Mucosa of rectum (tissue), 2 donors: ENCODE results near the gene NUAK2.

Experiments used
- H3K27ac ChIP-seq, 2 donors: one replicate each; pipeline ENCODE4 v1.7.0; 2013; ENCODE audit warnings: inconsistent platforms in 2 of 2, low read depth in 2 of 2, low read length in 2 of 2
- H3K27me3 ChIP-seq, 2 donors: one replicate each; pipeline ENCODE4 v1.7.0; 2013; ENCODE audit warnings: low read length in 2 of 2; ENCODE audit not compliant: control insufficient read depth in 2 of 2, insufficient read depth in 2 of 2
- H3K36me3 ChIP-seq, 2 donors: one replicate each; pipeline ENCODE4 v1.7.0; 2013; ENCODE audit warnings: low read length in 2 of 2; ENCODE audit not compliant: control insufficient read depth in 2 of 2, insufficient read depth in 2 of 2
- H3K4me1 ChIP-seq, 2 donors: one replicate each; pipeline ENCODE4 v1.7.0; 2013; ENCODE audit warnings: low read length in 2 of 2, mild to moderate bottlenecking in 1 of 2; ENCODE audit not compliant: control insufficient read depth in 2 of 2, insufficient read depth in 2 of 2
- H3K4me3 ChIP-seq, 2 donors: one replicate each; pipeline ENCODE4 v1.7.0; 2013; ENCODE audit warnings: low read length in 2 of 2
- H3K9ac ChIP-seq, 2 donors: one replicate each; pipeline ENCODE4 v1.7.0; 2013; ENCODE audit warnings: low read length in 2 of 2, low read depth in 1 of 2, mild to moderate bottlenecking in 1 of 2
- H3K9me3 ChIP-seq, 2 donors: one replicate each; pipeline ENCODE4 v1.7.0; 2013; ENCODE audit warnings: low read length in 2 of 2; ENCODE audit not compliant: control insufficient read depth in 2 of 2
- donor health status: healthy.
- donor health status: Normal muscosa, but diverticular disease.

NUAK2 gene

DNA sequence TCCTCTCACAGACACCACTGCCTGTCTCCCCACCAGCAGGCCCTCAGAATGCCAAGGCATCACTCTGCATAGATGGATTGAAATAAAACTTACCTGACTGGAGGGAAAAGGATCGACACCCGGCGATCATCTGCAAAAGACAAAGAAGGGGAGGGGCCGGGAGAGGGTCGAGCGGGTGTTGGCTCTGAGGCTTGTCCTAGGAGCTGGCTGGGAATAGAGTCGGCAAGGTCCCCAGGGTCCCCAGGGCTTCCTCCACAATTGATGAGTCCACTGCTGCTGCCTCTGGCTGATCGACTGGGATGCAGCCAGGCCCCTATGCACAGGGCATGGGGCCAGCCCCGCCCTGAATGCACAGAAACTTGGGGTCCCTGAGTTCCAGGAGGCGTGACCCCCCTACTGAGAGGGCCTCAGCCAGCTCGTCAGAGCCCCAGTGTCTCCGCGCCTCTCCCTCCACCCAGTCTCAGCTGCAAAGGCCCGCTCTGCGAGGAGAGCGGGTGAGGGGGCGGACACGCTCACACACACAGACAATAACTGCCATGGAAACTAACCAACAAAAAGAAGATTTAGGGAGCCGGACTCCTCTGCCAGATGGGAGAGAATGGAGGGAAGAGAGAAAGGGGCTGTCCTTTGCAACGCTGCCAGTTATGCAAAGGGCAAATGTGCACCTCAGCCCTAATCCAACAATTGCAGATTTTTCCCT lies 35.0 kb upstream of the NUAK2 start, which contains the start of gene KLHDC8A:
KLHDC8A (minus strand) TSS at position 483 of the 700 bp plus-strand sequence. CDS start 13,318 bp downstream, outside the sequence.
- no peak within 1 kb of the TSS for H3K9ac ChIP-seq
- no peaks in the 10 kb centered on the region for H3K27me3 ChIP-seq
- no peaks in the 10 kb centered on the region for H3K9me3 ChIP-seq
- no peaks in the 10 kb centered on the region for H3K36me3 ChIP-seq
- no peak within 1 kb of the TSS for H3K27ac ChIP-seq
- peaks cover 6 to 18% of the 10 kb centered on the region in 2 donors for H3K4me1 ChIP-seq
- no peak within 1 kb of the TSS for H3K4me3 ChIP-seq

DNA sequence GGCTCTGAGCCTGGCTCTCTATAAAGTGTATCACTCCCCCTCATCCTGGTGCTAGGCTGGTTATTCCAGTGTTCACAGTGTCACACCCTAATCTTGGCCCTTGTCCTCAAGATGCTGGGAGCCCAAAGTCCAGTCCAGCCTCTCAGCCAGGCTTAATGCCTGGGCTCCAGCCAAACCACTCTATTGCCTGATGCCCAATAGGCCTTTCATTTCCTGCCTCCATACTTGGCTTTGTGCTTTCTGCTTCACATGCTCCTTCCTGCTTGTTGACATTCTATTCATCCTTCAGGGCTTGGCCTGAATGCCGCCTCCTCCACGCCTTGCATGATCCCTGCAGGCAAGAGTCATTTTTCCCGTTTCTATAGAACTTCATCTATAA lies 33.5 kb upstream of the NUAK2 start:
- Histone ChIP-seq H3K9ac (no peak overlapping the region), H3K27ac (peak overlapping the region; percentile 10 to 67), H3K4me3 (no peak overlapping the region), H3K27me3 (no peaks in the 10 kb centered on the region), H3K36me3 (no peaks in the 10 kb centered on the region), H3K9me3 (no peaks in the 10 kb centered on the region), H3K4me1 (peaks cover 6 to 18% of the 10 kb centered on the region in 2 donors)

DNA sequence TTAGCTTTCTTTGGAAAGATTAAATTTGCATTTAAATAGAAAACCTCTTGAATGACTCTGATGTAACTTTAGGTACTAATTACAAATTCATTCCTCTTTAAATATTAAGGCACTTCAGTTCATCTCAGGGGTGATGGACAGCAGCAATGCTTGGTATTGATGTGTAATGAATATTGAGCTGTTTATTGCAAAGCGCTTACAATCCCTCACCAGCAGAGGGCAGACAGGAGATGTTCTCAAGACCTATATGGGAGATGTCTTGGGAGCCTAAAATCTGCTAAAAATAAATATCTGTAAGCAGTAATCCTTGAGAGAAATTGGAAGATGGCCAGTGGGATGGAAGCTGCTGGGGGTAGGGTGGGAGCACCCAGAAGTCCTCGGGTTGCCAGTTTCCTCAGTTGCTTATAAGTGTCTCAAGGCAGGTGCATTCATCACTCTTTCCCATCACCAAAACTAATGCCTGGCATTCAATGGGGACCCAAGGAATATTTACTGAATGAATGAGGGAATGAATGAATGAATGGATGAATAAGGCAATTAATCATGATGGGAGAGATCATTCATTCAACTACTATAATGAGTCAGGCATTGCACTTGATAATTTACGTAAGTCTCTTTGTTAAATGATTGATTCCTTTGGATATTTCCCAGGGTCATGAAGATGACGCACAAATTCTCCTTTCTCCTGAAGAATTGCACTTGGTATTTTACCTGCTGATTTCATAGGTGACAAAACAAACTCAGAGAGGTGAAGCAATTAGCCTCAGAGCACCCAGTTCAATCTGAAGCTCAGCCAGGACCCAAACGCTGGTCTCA lies 32.9 kb upstream of the NUAK2 start:
- H3K4me1 ChIP-seq = peaks cover 9 to 18% of the 10 kb centered on the region in 2 donors
- H3K4me3 ChIP-seq = no peak overlapping the region
- no peaks in the 10 kb centered on the region for H3K9me3 ChIP-seq
- H3K9ac ChIP-seq = no peak overlapping the region
- H3K27ac ChIP-seq = peak overlapping the region; percentile 10 to 67
- no peaks in the 10 kb centered on the region for H3K36me3 ChIP-seq
- no peaks in the 10 kb centered on the region for H3K27me3 ChIP-seq

DNA sequence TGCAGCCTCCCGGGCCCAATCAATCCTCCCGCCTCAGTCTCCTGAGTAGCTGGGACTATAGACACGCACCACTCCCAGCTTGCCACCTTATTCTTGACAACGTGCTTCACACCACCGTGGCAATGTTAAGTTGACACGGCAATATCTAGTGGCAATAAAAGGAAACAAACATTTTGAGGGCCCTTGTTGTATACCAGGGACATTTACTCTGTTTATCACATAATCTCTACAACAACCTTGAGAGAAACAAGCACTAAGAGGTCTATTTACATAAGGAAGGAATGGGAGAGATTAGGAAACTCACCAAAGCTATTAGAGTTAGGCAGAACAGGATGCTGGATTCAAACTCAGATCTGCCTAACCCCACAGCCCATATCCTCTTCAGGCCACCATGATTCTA lies 32.1 kb upstream of the NUAK2 start:
- Histone ChIP-seq H3K36me3 (no peaks in the 10 kb centered on the region), H3K9me3 (no peaks in the 10 kb centered on the region), H3K4me1 (peaks cover 13 to 18% of the 10 kb centered on the region in 2 donors), H3K27ac (peak overlapping the region in 1 of 2 donors; percentile 40), H3K27me3 (no peaks in the 10 kb centered on the region), H3K4me3 (no peak overlapping the region), H3K9ac (no peak overlapping the region)

DNA sequence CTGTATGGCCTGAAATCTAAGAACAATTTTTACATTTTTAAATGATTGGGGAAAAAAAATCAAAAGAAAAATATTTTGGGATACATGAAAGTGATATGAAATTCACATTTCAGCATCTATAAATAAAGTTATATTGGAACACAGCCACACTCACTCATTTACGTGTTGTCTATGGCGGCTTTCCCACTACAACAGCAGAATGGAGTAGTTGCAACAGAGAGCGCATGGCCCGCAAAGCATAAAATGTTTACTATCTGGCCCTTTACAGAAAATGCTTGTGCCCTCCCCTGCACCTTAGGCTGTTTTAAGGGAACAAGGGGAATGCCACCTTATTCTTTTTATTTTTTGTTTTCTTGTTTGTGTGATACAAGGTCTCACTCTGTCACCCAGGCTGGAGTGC lies 31.6 kb upstream of the NUAK2 start:
- H3K27me3 ChIP-seq = no peaks in the 10 kb centered on the region
- no peak overlapping the region for H3K4me3 ChIP-seq
- no peaks in the 10 kb centered on the region for H3K9me3 ChIP-seq
- peaks cover 13 to 18% of the 10 kb centered on the region in 2 donors for H3K4me1 ChIP-seq
- H3K36me3 ChIP-seq = no peaks in the 10 kb centered on the region
- H3K9ac ChIP-seq = no peak overlapping the region
- H3K27ac ChIP-seq = no peak overlapping the region

DNA sequence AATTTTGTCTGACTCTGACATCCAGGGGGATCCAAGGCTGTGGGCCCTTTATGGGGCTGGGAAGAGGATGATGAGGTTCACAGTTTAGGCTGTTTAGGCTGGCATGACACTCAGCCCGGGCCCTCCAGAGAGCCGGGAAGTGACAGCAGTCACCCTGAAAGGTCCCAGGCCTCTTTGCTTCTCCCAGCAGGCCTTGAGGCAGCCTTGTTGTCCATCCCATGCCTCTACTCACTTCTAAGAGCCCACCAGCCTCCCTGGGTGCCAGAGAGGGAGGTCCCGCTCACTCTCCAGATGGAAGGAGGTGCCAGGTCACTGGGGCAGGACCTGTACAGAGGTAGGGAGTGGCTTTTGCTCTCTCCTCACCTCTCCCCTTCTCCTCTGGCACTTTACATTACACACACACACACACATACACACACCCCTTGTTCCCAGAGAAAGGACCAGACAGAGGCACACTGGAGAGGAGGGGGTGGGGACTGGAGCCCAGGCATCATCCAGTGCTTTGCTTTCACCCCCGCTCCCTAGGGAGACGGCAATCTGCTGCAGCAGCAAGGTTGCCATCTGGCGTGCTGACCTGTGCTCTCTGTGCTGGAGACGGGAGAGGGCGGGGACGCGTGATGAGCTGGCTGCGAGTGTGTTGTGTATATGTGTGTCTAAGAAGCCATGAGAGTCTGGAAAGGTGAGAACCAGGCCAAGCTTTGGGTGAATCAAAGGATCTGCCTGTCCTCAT lies 30.6 kb upstream of the NUAK2 start:
- Histone ChIP-seq H3K27me3 (peaks cover 0 to 2% of the 10 kb centered on the region in 2 donors), H3K27ac (peak overlapping the region; percentile 11 to 28), H3K4me1 (peaks cover 13 to 18% of the 10 kb centered on the region in 2 donors), H3K9ac (no peak overlapping the region), H3K4me3 (no peak overlapping the region), H3K36me3 (no peaks in the 10 kb centered on the region), H3K9me3 (no peaks in the 10 kb centered on the region)

DNA sequence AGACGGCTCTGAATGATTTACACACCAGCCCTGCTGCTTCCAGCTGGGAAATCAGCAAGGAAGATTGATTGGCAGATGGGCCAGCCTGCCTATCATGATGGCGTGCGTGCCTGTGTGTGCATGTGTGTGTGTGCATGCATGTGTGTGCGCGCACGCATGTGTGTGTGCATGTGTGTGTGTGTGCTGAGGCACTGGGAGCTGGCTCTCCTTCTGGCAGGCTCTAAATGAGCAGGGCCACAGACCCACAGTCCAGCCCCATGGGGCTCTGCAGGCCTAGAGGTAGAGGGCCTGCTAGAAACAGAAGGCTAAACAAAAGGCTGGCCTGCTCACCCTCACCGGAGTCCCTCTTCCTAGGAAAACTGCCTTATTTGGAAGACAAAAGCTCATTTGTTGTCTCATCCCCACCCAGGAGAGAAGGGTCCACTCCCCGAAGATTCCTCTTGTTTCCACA lies 29.2 kb upstream of the NUAK2 start:
- Histone ChIP-seq H3K27ac (no peak overlapping the region), H3K4me3 (no peak overlapping the region), H3K9me3 (no peaks in the 10 kb centered on the region)

DNA sequence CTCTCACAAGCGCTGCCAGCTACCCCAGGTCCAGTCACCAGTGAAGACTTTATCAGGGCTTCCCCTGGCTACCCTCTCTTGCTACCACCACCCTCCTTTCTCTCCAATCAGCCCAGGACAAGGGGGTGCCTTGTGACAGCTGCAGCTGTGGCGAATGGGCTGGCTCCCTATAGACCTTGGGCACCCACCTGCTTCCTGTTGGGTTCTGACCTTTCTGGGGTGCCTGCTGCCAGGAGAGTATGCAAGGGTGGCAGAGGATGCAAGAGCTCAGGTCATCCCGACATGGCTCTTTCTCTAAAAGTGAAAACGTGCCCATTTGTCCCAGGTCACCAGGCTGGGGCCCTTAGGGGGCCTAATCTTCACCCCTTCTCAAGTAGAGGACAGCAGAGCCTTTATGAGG lies 28.6 kb upstream of the NUAK2 start:
- no peak overlapping the region for H3K4me3 ChIP-seq
- peaks cover 8 to 10% of the 10 kb centered on the region in 2 donors for H3K27me3 ChIP-seq
- no peak overlapping the region for H3K9ac ChIP-seq
- peaks cover 10 to 11% of the 10 kb centered on the region in 2 donors for H3K4me1 ChIP-seq
- H3K27ac ChIP-seq = no peak overlapping the region
- no peaks in the 10 kb centered on the region for H3K9me3 ChIP-seq
- no peaks in the 10 kb centered on the region for H3K36me3 ChIP-seq

More for the DNA sequence above, 29.2 kb upstream of the NUAK2 start:
- Histone ChIP-seq H3K9ac (no peak overlapping the region), H3K36me3 (no peaks in the 10 kb centered on the region), H3K4me1 (peaks cover 10 to 17% of the 10 kb centered on the region in 2 donors), H3K27me3 (peaks cover 6 to 8% of the 10 kb centered on the region in 2 donors)

DNA sequence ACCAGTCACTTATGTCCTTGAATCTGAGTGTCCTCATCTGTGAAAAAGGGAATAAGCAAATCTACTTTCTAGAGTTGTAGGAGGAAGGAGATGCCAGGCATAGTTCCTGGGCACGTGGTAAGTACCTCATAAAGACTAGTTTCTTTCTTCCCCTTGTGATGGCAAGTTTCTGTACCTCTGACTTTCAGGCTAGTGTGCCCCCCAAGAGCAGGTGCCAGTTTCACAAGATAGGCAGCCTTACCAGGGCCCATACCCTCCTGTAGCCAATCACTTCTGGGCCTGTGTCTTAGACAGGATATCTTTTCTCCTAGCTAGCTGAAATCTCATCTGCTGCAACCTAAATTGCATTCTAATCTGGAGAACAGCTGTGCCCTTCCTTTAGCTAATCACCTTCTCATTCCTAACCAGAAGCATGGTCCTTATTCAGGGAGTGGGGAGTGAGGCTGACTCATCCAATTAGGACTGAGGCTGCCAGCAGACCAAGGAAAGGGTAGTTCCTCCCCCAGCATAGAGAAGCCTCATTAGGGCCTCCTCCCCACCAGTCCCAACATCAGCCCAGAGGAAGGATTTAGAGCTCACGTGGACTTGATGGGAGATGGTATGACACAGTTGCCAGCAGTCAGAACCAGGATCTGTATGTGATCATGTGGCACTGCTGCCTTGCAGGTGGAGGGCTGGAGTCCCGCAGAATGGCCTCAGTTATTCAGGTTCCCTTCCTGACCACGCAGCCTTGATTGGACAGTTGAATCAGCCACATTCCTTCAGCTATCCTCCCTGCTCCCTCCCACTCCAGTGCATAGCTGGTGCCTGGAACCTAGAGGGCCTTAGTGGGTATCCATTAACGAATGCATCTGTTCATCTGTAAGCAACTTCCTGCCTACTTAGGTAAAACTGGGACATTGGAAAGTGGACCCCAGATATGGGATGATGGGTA lies 27.3 kb upstream of the NUAK2 start:
- H3K36me3 ChIP-seq = no peaks in the 10 kb centered on the region
- H3K9ac ChIP-seq = peak overlapping the region in 1 of 2 donors; percentile 32
- H3K9me3 ChIP-seq = no peaks in the 10 kb centered on the region
- H3K4me1 ChIP-seq = peaks cover 8 to 10% of the 10 kb centered on the region in 2 donors
- peaks cover 18 to 19% of the 10 kb centered on the region in 2 donors for H3K27me3 ChIP-seq
- H3K27ac ChIP-seq = peak overlapping the region in 1 of 2 donors; percentile 43
- no peak overlapping the region for H3K4me3 ChIP-seq
